ENCODE measurements around the gene NOTCH3.

NOTCH3 gene

DNA sequence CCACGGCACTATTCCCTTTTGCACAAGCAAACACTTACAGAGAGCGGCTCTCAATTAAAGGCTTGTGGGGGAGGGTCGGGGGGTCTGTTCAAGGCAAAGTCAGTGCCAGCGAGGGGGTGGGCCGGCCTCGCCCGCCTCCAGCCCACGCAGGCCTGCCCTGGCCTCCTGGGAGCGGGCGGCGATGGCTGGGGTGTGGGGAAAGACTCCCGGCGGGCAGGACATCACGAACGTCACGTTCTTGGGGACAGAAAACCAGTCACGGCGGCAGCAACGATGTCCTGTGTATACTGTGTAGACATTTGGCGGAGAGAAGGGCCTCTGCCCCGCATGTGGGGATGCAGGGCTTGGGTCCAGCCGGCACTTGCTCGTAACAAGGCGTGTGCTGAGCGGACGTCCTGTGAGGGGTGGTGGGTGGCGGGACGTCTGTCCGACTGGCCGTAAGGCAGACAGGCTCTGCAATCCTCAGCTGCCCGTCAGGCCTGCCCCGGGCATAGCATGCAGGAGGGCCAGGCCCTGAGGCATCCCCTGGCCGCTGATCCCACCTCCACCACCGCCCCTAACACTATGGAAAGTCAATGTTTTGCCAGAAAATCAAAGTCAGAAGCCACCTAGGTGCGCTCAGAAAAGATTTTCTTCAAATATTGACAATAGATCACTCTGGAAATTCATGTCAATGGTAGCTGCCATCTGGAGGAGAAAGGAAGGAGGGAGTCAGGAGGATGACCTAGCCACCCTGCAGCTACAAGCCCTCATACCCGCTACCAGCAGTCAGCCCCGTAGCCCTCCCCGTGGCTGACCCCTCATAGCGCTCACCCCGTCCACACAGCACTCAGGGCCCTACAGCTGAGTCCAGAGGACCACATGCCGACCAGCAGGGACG is 37.2 kb upstream of the NOTCH3 start:
- FAIRE-seq (no peak), DNase-seq (ENCODE audit: extremely low spot score, insufficient read length, low read depth) (no peak)

- DNase-seq (ENCODE audit: extremely low spot score, insufficient read length, low read depth) (no peak), FAIRE-seq (no peak)
Measured at GRCh38 chr19:15236886-15237285, 36.1 kb upstream of the NOTCH3 start.

DNA sequence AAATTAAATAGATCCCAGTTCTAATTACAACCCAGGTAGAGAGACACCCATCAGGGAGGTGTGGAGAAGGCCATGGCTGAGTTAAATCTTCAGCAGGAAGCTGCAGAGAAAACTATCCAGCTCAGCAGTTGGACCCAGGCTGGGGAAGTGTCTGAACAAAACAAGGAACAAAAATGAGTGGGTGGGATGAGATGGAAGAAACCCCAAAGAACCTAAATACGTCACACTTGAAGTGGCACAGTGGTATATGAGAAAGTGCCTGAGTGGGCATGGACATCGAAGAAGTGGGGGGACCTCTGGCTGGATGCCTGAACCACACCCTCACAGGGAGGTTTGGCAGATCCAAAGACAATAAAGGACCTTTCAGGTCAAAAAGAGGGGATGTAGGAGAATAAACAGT is 35.0 kb upstream of the NOTCH3 start:
- no peak for FAIRE-seq
- no peak for DNase-seq (ENCODE audit: extremely low spot score, insufficient read length, low read depth)

DNA sequence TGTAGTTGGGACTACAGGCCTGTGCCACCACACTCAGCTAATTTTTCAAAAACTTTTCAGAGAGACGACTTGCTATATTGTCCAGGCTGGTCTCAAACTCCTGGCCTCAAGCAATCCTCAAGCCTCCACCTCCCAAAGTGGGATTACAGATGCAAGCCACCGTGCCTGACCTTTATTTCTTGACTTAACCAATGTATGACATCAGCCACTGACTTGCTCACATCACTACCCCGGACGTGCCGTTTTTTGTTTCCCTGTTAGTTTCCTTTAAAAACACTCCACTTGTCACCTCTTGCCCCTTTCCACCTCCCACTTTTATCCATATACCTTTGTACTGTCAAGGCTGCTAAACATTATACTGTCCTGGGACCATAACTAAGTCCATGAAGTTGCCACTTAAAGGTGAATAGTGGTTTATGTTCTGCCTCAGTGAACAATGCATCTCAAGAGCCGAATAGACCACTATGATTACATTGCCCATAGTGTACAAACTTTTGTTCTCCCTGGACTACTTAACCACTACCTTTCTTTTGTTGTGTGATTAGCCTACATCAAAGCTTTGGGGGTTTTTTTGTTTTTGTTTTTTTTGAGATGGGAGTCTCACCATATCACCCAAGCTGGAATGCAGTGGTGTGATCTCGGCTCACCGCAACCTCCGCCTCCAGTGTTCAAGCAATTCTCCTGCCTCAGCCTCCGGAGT is 33.8 kb upstream of the NOTCH3 start:
- DNase-seq (ENCODE audit: extremely low spot score, insufficient read length, low read depth) (no peak), FAIRE-seq (no peak)

- FAIRE-seq: no peak
Measured at GRCh38 chr19:15231271-15231670, 30.5 kb upstream of the NOTCH3 start.

DNA sequence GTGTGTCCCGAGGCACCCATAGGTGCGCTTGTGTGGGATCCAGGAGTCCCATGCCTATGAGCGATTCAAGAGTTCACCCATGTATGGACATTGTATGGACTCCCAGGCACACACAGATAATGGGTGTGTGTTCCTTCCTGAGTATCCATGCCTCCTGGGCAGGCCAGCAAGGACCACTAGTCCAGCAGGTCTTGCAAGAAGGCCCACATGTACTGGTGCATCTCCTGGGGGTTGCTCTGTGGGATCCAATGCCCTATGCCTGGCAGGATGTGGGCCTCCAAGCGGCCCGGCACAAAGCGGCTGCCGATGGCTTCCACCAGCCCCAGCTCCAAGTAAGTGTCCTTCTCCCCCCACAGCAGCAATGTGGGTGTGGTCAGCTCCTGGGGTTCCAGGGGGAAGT is 26.5 kb upstream of the NOTCH3 start:
- no peak for DNase-seq (ENCODE audit: extremely low spot score, insufficient read length, low read depth)
- FAIRE-seq: no peak

More at GRCh38 chr19:15231271-15231670, 30.5 kb upstream of the NOTCH3 start:
- no peak for DNase-seq (ENCODE audit: extremely low spot score, insufficient read length, low read depth)

DNA sequence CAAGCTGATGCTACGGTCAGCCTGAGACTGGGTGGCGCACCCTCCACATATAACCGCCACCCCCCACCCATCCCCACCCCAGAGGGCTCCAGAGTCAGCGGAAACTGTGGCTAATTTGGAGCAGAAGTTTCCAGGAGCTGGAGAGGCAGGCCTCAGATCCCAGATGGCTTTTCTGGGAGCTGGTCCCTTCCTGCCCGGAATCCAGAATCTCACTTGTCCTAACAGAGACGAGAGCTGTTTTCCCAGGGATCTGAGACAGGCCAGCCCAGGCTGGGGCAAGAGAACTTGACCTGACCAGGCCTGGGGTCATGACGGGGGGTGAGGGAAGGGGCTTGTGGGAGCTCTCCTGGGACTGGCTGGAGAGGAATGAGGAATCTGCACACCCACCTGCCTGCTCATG is 25.0 kb upstream of the NOTCH3 start:
- DNase-seq (ENCODE audit: extremely low spot score, insufficient read length, low read depth): no peak
- no peak for FAIRE-seq

DNA sequence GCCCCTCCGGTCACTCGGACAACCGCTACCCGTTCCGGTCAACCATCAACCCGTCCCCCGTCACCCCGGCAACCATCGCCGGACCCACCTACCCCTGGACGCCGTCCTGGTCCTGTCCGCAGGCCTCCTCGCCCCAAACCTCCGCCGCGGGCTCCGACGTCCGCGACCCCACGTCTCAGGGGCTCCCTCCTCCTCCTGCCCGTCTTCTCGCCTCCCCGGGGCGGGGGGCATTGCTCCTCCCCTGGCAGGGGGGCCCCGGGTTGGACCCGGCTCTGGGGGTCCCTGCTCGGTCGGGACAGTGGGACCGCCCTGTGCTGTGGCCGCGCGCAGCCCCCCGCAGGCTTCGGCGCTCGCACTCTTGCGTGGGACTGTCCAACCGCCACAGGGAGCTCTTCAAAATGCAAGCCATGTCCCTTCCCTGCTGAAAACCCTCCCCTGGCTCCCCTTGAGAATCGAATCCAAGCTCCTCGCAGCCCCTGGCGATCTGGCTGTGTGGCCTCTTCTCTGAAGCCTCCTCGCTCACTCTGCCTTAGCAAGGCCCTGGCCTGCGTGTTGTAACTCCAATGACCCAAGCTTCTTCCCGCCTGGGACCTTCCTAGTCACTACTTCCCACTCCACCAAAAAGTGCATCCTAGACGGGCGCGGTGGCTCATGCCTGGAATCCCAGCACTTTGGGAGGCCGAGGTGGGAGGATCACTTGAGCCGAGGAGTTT is 23.0 kb upstream of the NOTCH3 start:
- DNase-seq (ENCODE audit: extremely low spot score, insufficient read length, low read depth): no peak
- no peak for FAIRE-seq

DNA sequence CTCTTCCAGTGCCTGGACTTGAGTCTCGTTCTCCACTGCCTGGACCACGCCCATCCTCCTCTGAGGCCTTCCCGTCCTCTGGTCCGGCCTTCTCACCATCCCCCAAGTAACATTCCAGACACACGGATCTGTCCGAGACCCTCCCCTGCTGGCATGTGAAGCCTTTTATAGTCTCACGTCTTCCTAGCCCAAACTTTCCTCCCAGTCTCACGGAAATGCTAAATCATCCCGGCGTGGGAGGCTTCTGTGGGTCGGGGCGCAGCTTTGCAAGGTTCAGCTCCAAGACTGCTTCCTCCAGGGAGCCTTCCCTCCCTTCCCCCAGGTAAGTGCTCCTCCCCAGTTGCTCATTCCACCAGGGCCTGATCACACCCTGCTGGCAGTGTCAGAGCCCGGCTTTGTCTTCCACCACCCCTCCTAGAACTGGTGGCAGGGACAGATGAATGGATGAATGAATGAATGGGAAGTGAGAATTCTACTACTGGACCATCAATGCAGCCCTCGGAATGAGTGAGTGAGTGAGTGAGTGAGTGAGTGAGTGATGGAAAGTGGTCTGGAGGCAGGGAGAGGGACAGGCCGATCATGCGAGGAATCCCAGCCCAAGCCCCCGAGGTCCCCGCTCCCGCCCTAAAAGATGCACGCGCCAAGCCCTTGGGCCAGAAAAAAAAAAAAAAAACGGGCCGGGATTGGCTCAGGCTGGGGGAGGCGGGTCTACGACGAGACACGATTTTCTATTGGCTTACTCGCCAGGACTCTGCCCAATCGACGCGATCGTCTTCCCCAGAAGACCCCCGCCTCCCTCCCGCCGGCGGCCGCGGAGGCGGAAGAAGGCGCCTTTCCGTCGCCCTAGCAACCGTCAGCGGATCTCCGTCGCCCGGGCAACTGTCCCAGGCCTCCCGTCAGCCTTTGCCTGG is 22.2 kb upstream of the NOTCH3 start:
- DNase-seq (ENCODE audit: extremely low spot score, insufficient read length, low read depth): peak; percentile 98
- peak; percentile 96 for FAIRE-seq

- DNase-seq (ENCODE audit: extremely low spot score, insufficient read length, low read depth) (no peak), FAIRE-seq (no peak)
Measured at GRCh38 chr19:15220833-15221232, 20.0 kb upstream of the NOTCH3 start.

DNA sequence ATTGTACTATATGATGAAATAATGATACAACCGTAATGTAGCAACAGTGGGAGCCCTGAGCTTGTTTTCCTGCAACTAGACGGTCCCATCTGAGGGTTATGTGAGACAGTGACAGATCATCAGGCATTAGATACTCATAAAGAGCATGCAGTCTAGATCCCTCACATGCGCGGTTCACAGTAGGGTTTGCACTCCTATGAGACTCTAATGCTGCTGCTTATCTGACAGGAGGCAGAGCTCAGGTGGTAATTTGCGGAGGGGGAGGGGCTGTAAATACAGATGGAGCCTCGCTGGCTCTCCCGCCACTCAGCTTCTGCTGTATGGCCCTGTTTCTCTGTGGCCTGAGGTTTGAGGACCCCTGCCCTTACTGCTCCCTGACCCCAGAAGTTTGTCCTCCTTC is 17.7 kb upstream of the NOTCH3 start:
- no peak for DNase-seq (ENCODE audit: extremely low spot score, insufficient read length, low read depth)
- FAIRE-seq: no peak

GRCh38 chr19:15216363-15216762 is 15.6 kb upstream of the NOTCH3 start:
- DNase-seq (ENCODE audit: extremely low spot score, insufficient read length, low read depth) (no peak), FAIRE-seq (no peak)

GRCh38 chr19:15213715-15214381 is 13.1 kb upstream of the NOTCH3 start:
- no peak for FAIRE-seq
- DNase-seq (ENCODE audit: extremely low spot score, insufficient read length, low read depth): no peak

- FAIRE-seq: no peak
- no peak for DNase-seq (ENCODE audit: extremely low spot score, insufficient read length, low read depth)
Measured at GRCh38 chr19:15212711-15213110, 11.9 kb upstream of the NOTCH3 start.

- FAIRE-seq (no peak), DNase-seq (ENCODE audit: extremely low spot score, insufficient read length, low read depth) (no peak)
Measured at GRCh38 chr19:15210323-15210781, 9.6 kb upstream of the NOTCH3 start.

DNA sequence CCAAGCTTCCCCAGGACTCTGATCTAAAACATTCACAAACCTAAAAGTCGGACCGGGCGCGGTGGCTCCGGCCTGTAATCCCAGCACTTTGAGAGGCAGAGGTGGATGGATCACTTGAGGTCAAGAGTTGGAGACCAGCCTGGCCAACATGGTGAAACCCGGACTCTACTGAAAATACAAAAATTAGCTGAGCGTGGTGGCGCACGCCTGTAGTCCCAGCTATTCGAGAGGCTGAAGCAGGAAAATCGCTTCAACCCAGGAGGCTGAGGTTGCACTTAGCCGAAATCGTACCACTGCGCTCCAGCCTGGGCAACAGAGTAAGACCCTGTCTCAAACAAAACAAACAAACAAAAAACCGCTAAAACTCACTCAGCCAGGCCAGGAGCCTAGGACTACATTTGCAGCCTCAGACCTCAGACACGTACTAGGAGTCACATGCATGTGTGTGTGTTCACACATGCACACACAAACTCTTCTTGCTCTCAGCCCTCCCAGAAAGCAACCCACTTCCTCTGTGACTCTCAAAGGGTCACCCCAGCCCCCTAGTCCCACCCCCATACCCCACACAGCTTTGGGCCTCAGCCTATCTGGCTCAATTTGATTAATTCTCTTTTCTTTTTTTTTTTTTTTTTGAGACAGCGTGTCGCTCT is 704 bp upstream of the NOTCH3 start:
- DNase-seq (ENCODE audit: extremely low spot score, insufficient read length, low read depth) (no peak), FAIRE-seq (no peak)

DNA sequence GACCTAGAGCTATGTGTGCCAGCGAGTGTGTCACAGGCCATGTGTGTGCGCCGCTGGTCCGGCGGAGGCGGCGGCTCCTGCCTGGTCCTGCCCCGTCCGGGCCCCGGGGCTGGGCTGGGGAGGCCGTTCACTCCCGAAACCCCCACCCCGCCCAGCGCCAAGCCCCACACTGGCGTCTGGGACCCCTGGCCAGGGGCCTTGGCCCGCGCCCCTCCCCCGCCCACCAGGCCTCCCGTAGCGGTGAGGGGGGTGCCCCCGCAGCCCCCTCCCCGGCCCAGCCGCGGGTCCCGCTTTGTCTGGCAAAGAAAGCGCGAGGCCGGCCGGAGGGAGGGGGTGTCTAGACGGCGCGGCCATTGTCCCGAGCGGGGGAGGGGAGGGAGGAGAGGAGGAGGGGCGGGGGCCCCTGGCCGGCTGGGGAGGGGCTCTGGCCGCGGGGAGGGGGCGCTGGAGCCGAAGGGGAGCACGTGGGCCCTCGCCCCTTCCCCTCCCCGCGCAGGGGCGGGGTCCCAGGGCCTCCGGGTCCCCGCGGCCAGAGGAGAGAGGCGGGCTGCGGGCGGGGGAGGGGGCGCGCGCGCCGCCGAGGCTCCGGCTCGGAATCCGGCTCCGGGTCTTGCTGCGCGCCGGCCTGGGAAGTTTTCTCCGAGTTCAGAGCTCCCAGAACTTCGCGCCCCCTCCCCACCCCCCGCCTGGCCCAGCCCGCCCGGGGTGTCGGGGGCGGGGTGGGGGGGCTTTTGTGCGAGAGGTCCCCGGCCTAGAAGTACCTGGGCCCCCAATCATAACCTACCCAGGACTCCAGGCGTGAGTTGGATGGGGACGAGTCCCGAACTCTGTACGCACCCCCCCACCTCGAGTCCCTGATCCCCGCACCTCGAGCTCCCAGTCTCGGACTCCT is 888 bp downstream of the NOTCH3 start:
- FAIRE-seq (no peak), DNase-seq (ENCODE audit: extremely low spot score, insufficient read length, low read depth) (no peak)

All from GM18507 (cell line).